ENCODE results near the gene TEX52.

Gene TEX52

GRCh38 chr12:2857021-2857431, at the start of gene TEX52:
Gene TEX52 (minus strand): TSS chr12:2857039. CDS start chr12:2857026, 13 bp downstream.
- Mint-ChIP-seq H3K4me3 (no peak within 1 kb of the TSS), H3K36me3 (ENCODE audit: low read depth) (peaks cover 74% of the 10 kb centered on the region), H3K27ac (peak within 1 kb of the TSS; percentile 77), H3K27me3 (no peaks in the 10 kb centered on the region), H3K4me1 (ENCODE audit: low read depth) (peaks cover 1% of the 10 kb centered on the region), H3K9me3 (no peaks in the 10 kb centered on the region)
- no peak for DNase-seq

- Mint-ChIP-seq H3K4me3 (no peak overlapping the region), H3K27ac (no peak overlapping the region), H3K9me3 (no peaks in the 10 kb centered on the region), H3K36me3 (ENCODE audit: low read depth) (no peaks in the 10 kb centered on the region), H3K27me3 (no peaks in the 10 kb centered on the region), H3K4me1 (ENCODE audit: low read depth) (no peaks in the 10 kb centered on the region)
- DNase-seq, result no peak
Observed at GRCh38 chr12:2904260-2904659, 47.4 kb upstream of the TEX52 start.

- Mint-ChIP-seq H3K36me3 (ENCODE audit: low read depth) (no peaks in the 10 kb centered on the region), H3K27me3 (no peaks in the 10 kb centered on the region), H3K9me3 (no peaks in the 10 kb centered on the region), H3K4me3 (no peak overlapping the region), H3K27ac (no peak overlapping the region), H3K4me1 (ENCODE audit: low read depth) (no peaks in the 10 kb centered on the region)
- DNase-seq, result no peak
Observed at GRCh38 chr12:2902272-2902880, 45.5 kb upstream of the TEX52 start.

GRCh38 chr12:2900642-2901041, 43.8 kb upstream of the TEX52 start:
- Mint-ChIP-seq H3K27me3 (no peaks in the 10 kb centered on the region), H3K27ac (no peak overlapping the region), H3K36me3 (ENCODE audit: low read depth) (no peaks in the 10 kb centered on the region), H3K9me3 (no peaks in the 10 kb centered on the region), H3K4me3 (no peak overlapping the region), H3K4me1 (ENCODE audit: low read depth) (no peaks in the 10 kb centered on the region)
- DNase-seq, result no peak

GRCh38 chr12:2897418-2897817, 40.6 kb upstream of the TEX52 start:
- Mint-ChIP-seq H3K36me3 (ENCODE audit: low read depth) (no peaks in the 10 kb centered on the region), H3K27me3 (no peaks in the 10 kb centered on the region), H3K27ac (no peak overlapping the region), H3K4me1 (ENCODE audit: low read depth) (peaks cover 6% of the 10 kb centered on the region), H3K4me3 (no peak overlapping the region), H3K9me3 (no peaks in the 10 kb centered on the region)
- no peak for DNase-seq

- no peak overlapping the region for H3K4me3 Mint-ChIP-seq
- no peak overlapping the region for H3K27ac Mint-ChIP-seq
- no peak for DNase-seq
- peaks cover 19% of the 10 kb centered on the region for H3K4me1 Mint-ChIP-seq (ENCODE audit: low read depth)
- H3K27me3 Mint-ChIP-seq, result no peaks in the 10 kb centered on the region
- no peaks in the 10 kb centered on the region for H3K9me3 Mint-ChIP-seq
- H3K36me3 Mint-ChIP-seq (ENCODE audit: low read depth), result peaks cover 3% of the 10 kb centered on the region
Observed at GRCh38 chr12:2895511-2895910, 38.7 kb upstream of the TEX52 start.

- Mint-ChIP-seq H3K27me3 (no peaks in the 10 kb centered on the region), H3K4me3 (no peak overlapping the region), H3K4me1 (ENCODE audit: low read depth) (peaks cover 23% of the 10 kb centered on the region), H3K9me3 (no peaks in the 10 kb centered on the region), H3K27ac (no peak overlapping the region), H3K36me3 (ENCODE audit: low read depth) (peaks cover 6% of the 10 kb centered on the region)
- DNase-seq, result no peak
Observed at GRCh38 chr12:2895051-2895451, 38.2 kb upstream of the TEX52 start.

GRCh38 chr12:2893007-2893406, 36.2 kb upstream of the TEX52 start:
- H3K27ac Mint-ChIP-seq, result no peak overlapping the region
- H3K9me3 Mint-ChIP-seq, result no peaks in the 10 kb centered on the region
- H3K27me3 Mint-ChIP-seq, result no peaks in the 10 kb centered on the region
- no peak overlapping the region for H3K4me3 Mint-ChIP-seq
- no peak for DNase-seq
- H3K4me1 Mint-ChIP-seq (ENCODE audit: low read depth), result peaks cover 36% of the 10 kb centered on the region
- peaks cover 23% of the 10 kb centered on the region for H3K36me3 Mint-ChIP-seq (ENCODE audit: low read depth)

GRCh38 chr12:2892246-2892645, 35.4 kb upstream of the TEX52 start:
- Mint-ChIP-seq H3K36me3 (ENCODE audit: low read depth) (peaks cover 30% of the 10 kb centered on the region), H3K27me3 (no peaks in the 10 kb centered on the region), H3K27ac (no peak overlapping the region), H3K9me3 (no peaks in the 10 kb centered on the region), H3K4me3 (peak overlapping the region; percentile 91), H3K4me1 (ENCODE audit: low read depth) (peaks cover 38% of the 10 kb centered on the region)
- no peak for DNase-seq

GRCh38 chr12:2891240-2892053, 34.6 kb upstream of the TEX52 start:
- Mint-ChIP-seq H3K36me3 (ENCODE audit: low read depth) (peaks cover 38% of the 10 kb centered on the region), H3K27me3 (no peaks in the 10 kb centered on the region), H3K9me3 (no peaks in the 10 kb centered on the region), H3K4me1 (ENCODE audit: low read depth) (peaks cover 38% of the 10 kb centered on the region), H3K4me3 (peak overlapping the region; percentile 91), H3K27ac (peak overlapping the region; percentile 94)
- DNase-seq, result no peak

GRCh38 chr12:2890388-2891239, 33.8 kb upstream of the TEX52 start, which contains the start of gene TULP3:
Gene TULP3 (plus strand): TSS chr12:2890891. CDS start chr12:2890948, 57 bp downstream.
- peak within 1 kb of the TSS; percentile 91 for H3K4me3 Mint-ChIP-seq
- H3K27ac Mint-ChIP-seq, result peak within 1 kb of the TSS; percentile 94
- H3K36me3 Mint-ChIP-seq (ENCODE audit: low read depth), result peaks cover 45% of the 10 kb centered on the region
- no peaks in the 10 kb centered on the region for H3K9me3 Mint-ChIP-seq
- peak; percentile 98 for DNase-seq
- peaks cover 38% of the 10 kb centered on the region for H3K4me1 Mint-ChIP-seq (ENCODE audit: low read depth)
- H3K27me3 Mint-ChIP-seq, result no peaks in the 10 kb centered on the region

GRCh38 chr12:2890001-2890387, 33.2 kb upstream of the TEX52 start:
- Mint-ChIP-seq H3K36me3 (ENCODE audit: low read depth) (peaks cover 51% of the 10 kb centered on the region), H3K4me3 (peak overlapping the region; percentile 91), H3K9me3 (no peaks in the 10 kb centered on the region), H3K27me3 (no peaks in the 10 kb centered on the region), H3K27ac (peak overlapping the region; percentile 94), H3K4me1 (ENCODE audit: low read depth) (peaks cover 38% of the 10 kb centered on the region)
- DNase-seq, result no peak

GRCh38 chr12:2886768-2887450, 30.1 kb upstream of the TEX52 start:
- no peak for DNase-seq
- H3K27me3 Mint-ChIP-seq, result no peaks in the 10 kb centered on the region
- H3K9me3 Mint-ChIP-seq, result no peaks in the 10 kb centered on the region
- no peak overlapping the region for H3K4me3 Mint-ChIP-seq
- peaks cover 66% of the 10 kb centered on the region for H3K36me3 Mint-ChIP-seq (ENCODE audit: low read depth)
- peaks cover 32% of the 10 kb centered on the region for H3K4me1 Mint-ChIP-seq (ENCODE audit: low read depth)
- no peak overlapping the region for H3K27ac Mint-ChIP-seq

GRCh38 chr12:2884810-2885209, 28.0 kb upstream of the TEX52 start:
- peak overlapping the region; percentile 5 for H3K27ac Mint-ChIP-seq

More at GRCh38 chr12:2884810-2885209, 28.0 kb upstream of the TEX52 start:
- Mint-ChIP-seq H3K4me3 (no peak overlapping the region), H3K27me3 (no peaks in the 10 kb centered on the region), H3K36me3 (ENCODE audit: low read depth) (peaks cover 71% of the 10 kb centered on the region), H3K4me1 (ENCODE audit: low read depth) (peaks cover 25% of the 10 kb centered on the region), H3K9me3 (no peaks in the 10 kb centered on the region)
- no peak for DNase-seq
